PC-9 (cell line): ENCODE results near the gene MYO16. TPM values are rescaled to one million over a fixed set of nuclear protein-coding genes. Genes with fewer than 3 reads are reported as not detected.
"Not testable (repeated sequence)": the region's sequence is repeated elsewhere in the genome, so short reads cannot be mapped to it uniquely, and the experiment has no call there.

Source experiments
- BruUV-seq: library from RNA; stranded (reverse); fragments of 400-500 nt; replicated peaks from 2 replicates; lab custom pipeline; 2021; lab: Mats Ljungman, UMichigan
- CTCF ChIA-PET: fragments of 300-600 bp; sonication (Branson Sonifier 250); formaldehyde crosslinking; loops from one replicate; lab custom pipeline; 2022; ENCODE audit warnings: antibody characterized with exemption; lab: Charles Lee
- POLR2A ChIA-PET: fragments of 300-600 bp; sonication (Branson Sonifier 250); formaldehyde crosslinking; loops from one replicate; lab custom pipeline; 2022; ENCODE audit warnings: antibody characterized with exemption; ENCODE audit not compliant: unreplicated experiment; lab: Charles Lee
- DNase-seq, 2 experiments: peaks; one replicate each; pipeline versions ENCODE4 v3.0.0 to v3.0.0-alpha.2; 2015 to 2022; ENCODE audit warnings: mixed read lengths in 1 of 2
- H2AFZ ChIP-seq: fragments of 200-600 bp; sonication (generic); 2 replicates; pipeline ENCODE4 v1.8.1; 2017; ENCODE audit warnings: antibody characterized with exemption
- H3F3A ChIP-seq: fragments of 200-600 bp; sonication (generic); 2 replicates; pipeline ENCODE4 v1.8.1; 2017; ENCODE audit warnings: antibody characterized with exemption, mild to moderate bottlenecking, low read depth; ENCODE audit not compliant: insufficient read depth
- H3K27ac ChIP-seq: fragments of 200-600 bp; sonication (generic); 2 replicates; pipeline ENCODE4 v1.6.1; 2016; ENCODE audit warnings: mixed run types
- H3K27me3 ChIP-seq: fragments of 200-600 bp; sonication (generic); 2 replicates; pipeline ENCODE4 v1.6.1; 2016; ENCODE audit warnings: low read depth, mixed run types; ENCODE audit not compliant: insufficient read depth
- H3K36me3 ChIP-seq: fragments of 200-600 bp; sonication (generic); 2 replicates; pipeline ENCODE4 v1.6.1; 2016; ENCODE audit warnings: low read depth, mixed run types
- H3K4me1 ChIP-seq: fragments of 200-600 bp; sonication (generic); replicated peaks from 2 replicates; pipeline ENCODE4 v1.6.1; 2016; ENCODE audit warnings: mixed run types; ENCODE audit not compliant: insufficient read depth
- H3K4me2 ChIP-seq: fragments of 200-600 bp; sonication (generic); 2 replicates; pipeline ENCODE4 v1.6.1; 2017; ENCODE audit warnings: mixed run types
- H3K4me3 ChIP-seq: fragments of 200-600 bp; sonication (generic); 2 replicates; pipeline ENCODE4 v1.6.1; 2016; ENCODE audit warnings: mixed run types
- H3K79me2 ChIP-seq: fragments of 200-600 bp; sonication (generic); 2 replicates; pipeline ENCODE4 v1.6.1; 2017; ENCODE audit warnings: low read depth, mixed run types
- H3K9me2 ChIP-seq: fragments of 200-600 bp; sonication (generic); 2 replicates; pipeline ENCODE4 v1.8.1; 2017; ENCODE audit warnings: mild to moderate bottlenecking; ENCODE audit not compliant: insufficient read depth
- H3K9me3 ChIP-seq: fragments of 200-600 bp; sonication (generic); 2 replicates; pipeline ENCODE4 v1.8.1; 2016; ENCODE audit warnings: low read depth; ENCODE audit not compliant: insufficient read depth
- H4K20me1 ChIP-seq: fragments of 200-600 bp; sonication (generic); 2 replicates; pipeline ENCODE4 v1.8.1; 2017; ENCODE audit not compliant: insufficient read depth
- CTCF ChIP-seq: fragments of 200-600 bp; sonication (generic); conservative IDR thresholded peaks from 2 replicates; pipeline ENCODE4 v1.6.1; 2017; ENCODE audit warnings: mixed run types, antibody characterized with exemption, mild to moderate bottlenecking, moderate library complexity
- EZH2 ChIP-seq: fragments of 200-600 bp; sonication (generic); IDR thresholded peaks from 2 replicates; pipeline ENCODE4 v1.8.0; 2017; ENCODE audit warnings: antibody characterized with exemption, low read depth
- intact Hi-C: fragments of 100-400 bp; cut with micrococcal nuclease; formaldehyde crosslinking; loops from one replicate; pipeline ENCODE4 v1.10.0; 2022; ENCODE audit not compliant: unreplicated experiment
- total RNA-seq: library from RNA; stranded (reverse); gene quantifications from 2 replicates; pipeline ENCODE4 v1.2.3, GENCODE V29; 2021

MYO16 gene
- total RNA-seq, 1 experiment from 2014 or later = 0.59 TPM

DNA sequence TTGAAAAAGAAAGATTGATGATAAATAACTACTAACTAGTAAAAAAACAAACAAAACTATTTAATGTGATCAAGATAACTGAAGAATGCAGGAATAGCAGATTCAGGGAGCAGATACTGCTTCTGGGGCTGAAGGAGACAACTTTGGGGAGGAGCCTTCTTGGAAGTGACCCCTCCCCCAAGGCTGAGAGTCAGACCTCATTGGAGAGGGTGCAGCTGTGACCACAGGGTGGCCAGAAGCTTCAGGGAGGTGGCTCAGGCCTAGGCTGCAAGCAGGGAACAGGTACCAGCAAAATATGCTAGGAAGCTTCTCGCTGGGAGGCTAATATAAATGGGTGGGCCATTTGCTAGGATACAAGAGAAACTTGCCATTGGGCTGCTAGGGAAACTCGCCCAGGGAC is 149.9 kb downstream of the MYO16 start:
- H4K20me1 ChIP-seq = no peaks in the 10 kb centered on the region
- H3K4me1 ChIP-seq = peaks cover 32% of the 10 kb centered on the region
- no peaks in the 10 kb centered on the region for H3K9me3 ChIP-seq
- H3K36me3 ChIP-seq = no peaks in the 10 kb centered on the region
- H3K4me3 ChIP-seq = no peak overlapping the region
- DNase-seq = no peak
- intact Hi-C loops = no loop called here
- H3K27me3 ChIP-seq = no peaks in the 10 kb centered on the region
- H2AFZ ChIP-seq = no peak overlapping the region
- POLR2A ChIA-PET = no interaction called here
- H3K4me2 ChIP-seq = no peak overlapping the region
- H3K9me2 ChIP-seq = no peaks in the 10 kb centered on the region
- CTCF ChIA-PET = no interaction called here
- no peaks in the 10 kb centered on the region for H3K79me2 ChIP-seq
- no TSS peak for BruUV-seq
- H3K27ac ChIP-seq = no peak overlapping the region
- TF ChIP-seq CTCF (no peak), EZH2 (no peak)
- peaks cover 16% of the 10 kb centered on the region; the same call in 1 of the 2 replicates for H3F3A ChIP-seq

GRCh38 chr13:108780706-108781105 is 151.3 kb downstream of the MYO16 start:
- Histone ChIP-seq H3F3A (peaks cover 16% of the 10 kb centered on the region; the same call in 1 of the 2 replicates), H3K4me2 (no peak overlapping the region), H3K27me3 (no peaks in the 10 kb centered on the region), H3K36me3 (no peaks in the 10 kb centered on the region), H3K79me2 (no peaks in the 10 kb centered on the region), H3K4me3 (no peak overlapping the region), H4K20me1 (no peaks in the 10 kb centered on the region), H3K9me3 (no peaks in the 10 kb centered on the region), H3K9me2 (no peaks in the 10 kb centered on the region), H3K27ac (no peak overlapping the region), H3K4me1 (peaks cover 32% of the 10 kb centered on the region), H2AFZ (no peak overlapping the region)
- CTCF ChIA-PET = no interaction called here
- no TSS peak for BruUV-seq
- intact Hi-C loops = no loop called here
- no peak for DNase-seq
- TF ChIP-seq CTCF (no peak), EZH2 (no peak)
- POLR2A ChIA-PET = no interaction called here

DNA sequence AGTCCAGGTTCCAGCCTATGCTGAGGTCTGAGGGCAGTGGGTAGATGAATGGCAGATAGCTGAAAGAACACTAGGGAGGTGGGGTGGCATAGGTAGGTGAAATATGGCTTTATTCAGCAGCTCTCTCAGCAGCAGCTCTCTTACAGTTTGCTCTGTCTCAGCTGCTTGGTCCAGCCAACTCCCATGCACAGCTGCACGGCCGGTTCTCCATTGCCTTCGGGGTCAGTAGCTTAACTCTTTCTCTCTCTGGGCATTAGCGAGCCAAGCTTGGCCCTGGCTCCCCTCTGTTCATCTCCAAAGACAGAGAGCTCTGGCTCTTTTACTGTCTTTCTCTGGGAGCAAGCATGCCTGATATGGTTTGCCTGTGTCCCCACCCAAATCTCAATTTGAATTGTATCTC is 151.9 kb downstream of the MYO16 start:
- H3F3A ChIP-seq = peaks cover 16% of the 10 kb centered on the region; the same call in 1 of the 2 replicates
- no peak overlapping the region for H3K4me3 ChIP-seq
- H4K20me1 ChIP-seq = no peaks in the 10 kb centered on the region
- H3K4me2 ChIP-seq = no peak overlapping the region
- no peaks in the 10 kb centered on the region for H3K79me2 ChIP-seq
- H3K9me3 ChIP-seq = no peaks in the 10 kb centered on the region
- intact Hi-C loops = no loop called here
- POLR2A ChIA-PET = no interaction called here
- H2AFZ ChIP-seq = no peak overlapping the region
- no peaks in the 10 kb centered on the region for H3K9me2 ChIP-seq
- H3K36me3 ChIP-seq = no peaks in the 10 kb centered on the region
- BruUV-seq = no TSS peak
- peaks cover 32% of the 10 kb centered on the region for H3K4me1 ChIP-seq
- DNase-seq = no peak
- H3K27ac ChIP-seq = no peak overlapping the region
- TF ChIP-seq EZH2 (no peak), CTCF (no peak)
- no peaks in the 10 kb centered on the region for H3K27me3 ChIP-seq
- CTCF ChIA-PET = no interaction called here

- intact Hi-C loops, CTCF ChIA-PET, DNase-seq, H3K79me2 ChIP-seq, H3K27me3 ChIP-seq, H3K4me3 ChIP-seq, H3K27ac ChIP-seq, H4K20me1 ChIP-seq, H3K4me2 ChIP-seq, H3K9me3 ChIP-seq, H3K36me3 ChIP-seq, POLR2A ChIA-PET, BruUV-seq, H2AFZ ChIP-seq, H3K9me2 ChIP-seq: not testable (repeated sequence)
- peaks cover 14% of the 10 kb centered on the region; the same call in 1 of the 2 replicates for H3F3A ChIP-seq
- H3K4me1 ChIP-seq = peaks cover 21% of the 10 kb centered on the region
Observed at GRCh38 chr13:108782480-108782879, 153.1 kb downstream of the MYO16 start.
